HEK293T (cell line): ENCODE results near the gene LRSAM1.

ENCODE experiments used
- ARNT ChIP-seq: fragments of 450-650 bp; IDR thresholded peaks from 2 replicates; pipeline ENCODE4 v1.6.1; 2017; ENCODE audit warnings: mild to moderate bottlenecking
- BHLHE40 ChIP-seq: fragments of 450-650 bp; IDR thresholded peaks from 2 replicates; pipeline ENCODE4 v1.6.1; 2016; ENCODE audit warnings: mild to moderate bottlenecking, moderate library complexity, borderline replicate concordance
- ELF4 ChIP-seq: fragments of 450-650 bp; IDR thresholded peaks from 2 replicates; pipeline ENCODE4 v1.6.1; 2017; ENCODE audit warnings: antibody characterized with exemption
- FOXM1 ChIP-seq: fragments of 450-650 bp; IDR thresholded peaks from 2 replicates; pipeline ENCODE4 v1.6.1; 2017; ENCODE audit warnings: mild to moderate bottlenecking, borderline replicate concordance
- L3MBTL2 ChIP-seq: fragments of 450-650 bp; conservative IDR thresholded peaks from 2 replicates; pipeline ENCODE4 v1.6.1; 2016; ENCODE audit warnings: mild to moderate bottlenecking
- SP1 ChIP-seq: fragments of 450-650 bp; IDR thresholded peaks from 2 replicates; pipeline ENCODE4 v1.6.1; 2017
- SUZ12 ChIP-seq: fragments of 450-650 bp; IDR thresholded peaks from 2 replicates; pipeline ENCODE4 v1.6.1; 2016; ENCODE audit warnings: mild to moderate bottlenecking
- TARDBP ChIP-seq: fragments of 450-650 bp; IDR thresholded peaks from 2 replicates; pipeline ENCODE4 v1.6.1; 2016
- ZNF384 ChIP-seq: fragments of 450-650 bp; IDR thresholded peaks from 2 replicates; pipeline ENCODE4 v1.6.1; 2016

GRCh38 chr9:127536499-127536898 lies 85.2 kb downstream of the LRSAM1 start:
- TF ChIP-seq ELF4 (no peak), L3MBTL2 (no peak), ZNF384 (no peak), FOXM1 (no peak), SUZ12 (no peak), BHLHE40 (no peak), ARNT (no peak), TARDBP (no peak), SP1 (no peak)
